ENCODE data around the gene SENP1. TPM values are rescaled to one million over a fixed set of nuclear protein-coding genes. Genes with fewer than 3 reads are reported as not detected.

The SENP1 gene
- total and polyA plus RNA-seq, 2 experiments from 2014 or later, result 8.6 to 27.7 TPM

DNA sequence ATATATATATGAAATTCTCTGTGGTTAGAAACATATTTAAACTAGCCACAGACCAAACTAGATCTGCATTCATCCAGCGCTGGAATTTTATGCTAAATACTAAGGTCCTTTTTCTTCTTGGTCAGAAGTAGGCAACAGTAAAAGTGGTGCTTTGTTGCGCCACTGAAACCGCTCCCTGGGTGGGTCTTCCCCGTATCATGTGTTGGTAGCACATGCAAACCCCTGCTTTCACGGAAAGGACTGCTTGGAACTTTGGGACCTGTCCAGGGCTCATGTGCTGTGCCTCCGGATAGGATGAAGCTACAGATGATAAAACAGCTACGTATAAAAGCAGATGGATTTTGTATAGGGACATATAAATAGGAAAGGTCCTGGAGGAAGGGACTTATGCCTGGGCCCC, 61.5 kb downstream of the SENP1 start (continued):
- TF ChIP-seq, protein P1, sequence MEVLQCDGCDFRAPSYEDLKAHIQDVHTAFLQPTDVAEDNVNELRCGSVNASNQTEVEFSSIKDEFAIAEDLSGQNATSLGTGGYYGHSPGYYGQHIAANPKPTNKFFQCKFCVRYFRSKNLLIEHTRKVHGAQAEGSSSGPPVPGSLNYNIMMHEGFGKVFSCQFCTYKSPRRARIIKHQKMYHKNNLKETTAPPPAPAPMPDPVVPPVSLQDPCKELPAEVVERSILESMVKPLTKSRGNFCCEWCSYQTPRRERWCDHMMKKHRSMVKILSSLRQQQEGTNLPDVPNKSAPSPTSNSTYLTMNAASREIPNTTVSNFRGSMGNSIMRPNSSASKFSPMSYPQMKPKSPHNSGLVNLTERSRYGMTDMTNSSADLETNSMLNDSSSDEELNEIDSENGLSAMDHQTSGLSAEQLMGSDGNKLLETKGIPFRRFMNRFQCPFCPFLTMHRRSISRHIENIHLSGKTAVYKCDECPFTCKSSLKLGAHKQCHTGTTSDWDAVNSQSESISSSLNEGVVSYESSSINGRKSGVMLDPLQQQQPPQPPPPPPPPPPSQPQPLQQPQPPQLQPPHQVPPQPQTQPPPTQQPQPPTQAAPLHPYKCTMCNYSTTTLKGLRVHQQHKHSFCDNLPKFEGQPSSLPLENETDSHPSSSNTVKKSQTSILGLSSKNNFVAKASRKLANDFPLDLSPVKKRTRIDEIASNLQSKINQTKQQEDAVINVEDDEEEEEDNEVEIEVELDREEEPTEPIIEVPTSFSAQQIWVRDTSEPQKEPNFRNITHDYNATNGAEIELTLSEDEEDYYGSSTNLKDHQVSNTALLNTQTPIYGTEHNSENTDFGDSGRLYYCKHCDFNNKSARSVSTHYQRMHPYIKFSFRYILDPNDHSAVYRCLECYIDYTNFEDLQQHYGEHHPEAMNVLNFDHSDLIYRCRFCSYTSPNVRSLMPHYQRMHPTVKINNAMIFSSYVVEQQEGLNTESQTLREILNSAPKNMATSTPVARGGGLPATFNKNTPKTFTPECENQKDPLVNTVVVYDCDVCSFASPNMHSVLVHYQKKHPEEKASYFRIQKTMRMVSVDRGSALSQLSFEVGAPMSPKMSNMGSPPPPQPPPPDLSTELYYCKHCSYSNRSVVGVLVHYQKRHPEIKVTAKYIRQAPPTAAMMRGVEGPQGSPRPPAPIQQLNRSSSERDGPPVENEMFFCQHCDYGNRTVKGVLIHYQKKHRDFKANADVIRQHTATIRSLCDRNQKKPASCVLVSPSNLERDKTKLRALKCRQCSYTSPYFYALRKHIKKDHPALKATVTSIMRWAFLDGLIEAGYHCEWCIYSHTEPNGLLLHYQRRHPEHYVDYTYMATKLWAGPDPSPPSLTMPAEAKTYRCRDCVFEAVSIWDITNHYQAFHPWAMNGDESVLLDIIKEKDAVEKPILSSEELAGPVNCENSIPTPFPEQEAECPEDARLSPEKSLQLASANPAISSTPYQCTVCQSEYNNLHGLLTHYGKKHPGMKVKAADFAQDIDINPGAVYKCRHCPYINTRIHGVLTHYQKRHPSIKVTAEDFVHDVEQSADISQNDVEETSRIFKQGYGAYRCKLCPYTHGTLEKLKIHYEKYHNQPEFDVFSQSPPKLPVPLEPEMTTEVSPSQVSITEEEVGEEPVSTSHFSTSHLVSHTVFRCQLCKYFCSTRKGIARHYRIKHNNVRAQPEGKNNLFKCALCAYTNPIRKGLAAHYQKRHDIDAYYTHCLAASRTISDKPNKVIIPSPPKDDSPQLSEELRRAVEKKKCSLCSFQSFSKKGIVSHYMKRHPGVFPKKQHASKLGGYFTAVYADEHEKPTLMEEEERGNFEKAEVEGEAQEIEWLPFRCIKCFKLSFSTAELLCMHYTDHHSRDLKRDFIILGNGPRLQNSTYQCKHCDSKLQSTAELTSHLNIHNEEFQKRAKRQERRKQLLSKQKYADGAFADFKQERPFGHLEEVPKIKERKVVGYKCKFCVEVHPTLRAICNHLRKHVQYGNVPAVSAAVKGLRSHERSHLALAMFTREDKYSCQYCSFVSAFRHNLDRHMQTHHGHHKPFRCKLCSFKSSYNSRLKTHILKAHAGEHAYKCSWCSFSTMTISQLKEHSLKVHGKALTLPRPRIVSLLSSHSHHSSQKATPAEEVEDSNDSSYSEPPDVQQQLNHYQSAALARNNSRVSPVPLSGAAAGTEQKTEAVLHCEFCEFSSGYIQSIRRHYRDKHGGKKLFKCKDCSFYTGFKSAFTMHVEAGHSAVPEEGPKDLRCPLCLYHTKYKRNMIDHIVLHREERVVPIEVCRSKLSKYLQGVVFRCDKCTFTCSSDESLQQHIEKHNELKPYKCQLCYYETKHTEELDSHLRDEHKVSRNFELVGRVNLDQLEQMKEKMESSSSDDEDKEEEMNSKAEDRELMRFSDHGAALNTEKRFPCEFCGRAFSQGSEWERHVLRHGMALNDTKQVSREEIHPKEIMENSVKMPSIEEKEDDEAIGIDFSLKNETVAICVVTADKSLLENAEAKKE (CRISPR knock-in tag; IDR thresholded peaks at IDR 0.05), result no peak
- TF ChIP-seq STAT1 (IDR thresholded peaks at IDR 0.05; ENCODE audit: unreplicated experiment) (no peak), CREB1 (CRISPR knock-in tag; IDR thresholded peaks at IDR 0.05; ENCODE audit: low read depth) (no peak), POLR2AphosphoS5 (IDR thresholded peaks at IDR 0.05; ENCODE audit: low read depth) (no peak)

DNA sequence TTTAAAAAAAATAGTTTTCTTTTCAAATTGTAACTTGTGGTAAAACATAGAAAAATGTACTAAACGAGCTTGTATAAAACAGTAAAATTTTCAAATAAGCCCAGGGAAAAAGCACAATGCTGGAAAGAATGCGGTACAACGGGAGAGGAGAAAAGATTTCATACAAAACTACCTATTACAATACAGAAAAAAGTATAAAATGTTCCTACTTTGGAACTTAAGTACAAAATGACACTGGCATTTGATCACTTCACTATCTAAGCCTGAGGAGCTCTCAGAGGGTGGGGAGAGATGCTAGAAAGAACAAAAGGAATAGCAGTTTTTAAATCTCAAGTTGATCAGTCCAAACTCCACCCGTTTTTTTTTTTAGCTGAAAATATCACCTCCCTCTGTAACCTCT, 62.1 kb downstream of the SENP1 start:
- peaks cover under 1% of the 10 kb centered on the region for H3K27me3 Mint-ChIP-seq (ENCODE audit: insufficient read depth, low read depth, poor library complexity)
- no peaks in the 10 kb centered on the region for H4K20me1 ChIP-seq (replicated peaks; ENCODE audit: insufficient read depth)
- H3K9me2 ChIP-seq (ENCODE audit: insufficient read depth), result 0 out of 2 replicates have a peak, but pooled peaks cover 4% of the 10 kb centered on the region
- H3K36me3 Mint-ChIP-seq (ENCODE audit: low read depth), result peaks cover 29% of the 10 kb centered on the region
- no peaks in the 10 kb centered on the region for H3K79me2 ChIP-seq (replicated peaks; ENCODE audit: insufficient read depth)
- no peak overlapping the region for H3K4me2 ChIP-seq
- no peak overlapping the region for H3K4me3 ChIP-seq
- H2AFZ ChIP-seq, result no peak overlapping the region
- H3F3A ChIP-seq (replicated peaks; ENCODE audit: low read depth), result no peaks in the 10 kb centered on the region
- H3K4me1 Mint-ChIP-seq, result peaks cover 9% of the 10 kb centered on the region
- peaks cover 6% of the 10 kb centered on the region for H3K27me3 ChIP-seq (ENCODE audit: insufficient read depth)
- no peak overlapping the region for H3K27ac Mint-ChIP-seq
- no peak overlapping the region for H3K4me3 Mint-ChIP-seq
- H3K27ac ChIP-seq (ENCODE audit: low read depth), result no peak overlapping the region
- H3K4me1 ChIP-seq (ENCODE audit: insufficient read depth), result peaks cover 5% of the 10 kb centered on the region; the same call in 1 of the 2 replicates
- ATAC-seq, result no peak
- H3K36me3 ChIP-seq (ENCODE audit: insufficient read depth), result peaks cover 12% of the 10 kb centered on the region
- no peaks in the 10 kb centered on the region for H3K9me3 Mint-ChIP-seq
- no peak for DNase-seq (ENCODE audit: low spot score)
- TF ChIP-seq, protein P2, sequence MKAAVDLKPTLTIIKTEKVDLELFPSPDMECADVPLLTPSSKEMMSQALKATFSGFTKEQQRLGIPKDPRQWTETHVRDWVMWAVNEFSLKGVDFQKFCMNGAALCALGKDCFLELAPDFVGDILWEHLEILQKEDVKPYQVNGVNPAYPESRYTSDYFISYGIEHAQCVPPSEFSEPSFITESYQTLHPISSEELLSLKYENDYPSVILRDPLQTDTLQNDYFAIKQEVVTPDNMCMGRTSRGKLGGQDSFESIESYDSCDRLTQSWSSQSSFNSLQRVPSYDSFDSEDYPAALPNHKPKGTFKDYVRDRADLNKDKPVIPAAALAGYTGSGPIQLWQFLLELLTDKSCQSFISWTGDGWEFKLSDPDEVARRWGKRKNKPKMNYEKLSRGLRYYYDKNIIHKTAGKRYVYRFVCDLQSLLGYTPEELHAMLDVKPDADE (IDR thresholded peaks at IDR 0.05), result no peak
- TF ChIP-seq ZNF114 (CRISPR knock-in tag; IDR thresholded peaks at IDR 0.05), result no peak
- TF ChIP-seq, protein P1 (CRISPR knock-in tag; IDR thresholded peaks at IDR 0.05), result no peak
- TF ChIP-seq POLR2AphosphoS5 (IDR thresholded peaks at IDR 0.05; ENCODE audit: low read depth), result no peak
- TF ChIP-seq, protein P3, sequence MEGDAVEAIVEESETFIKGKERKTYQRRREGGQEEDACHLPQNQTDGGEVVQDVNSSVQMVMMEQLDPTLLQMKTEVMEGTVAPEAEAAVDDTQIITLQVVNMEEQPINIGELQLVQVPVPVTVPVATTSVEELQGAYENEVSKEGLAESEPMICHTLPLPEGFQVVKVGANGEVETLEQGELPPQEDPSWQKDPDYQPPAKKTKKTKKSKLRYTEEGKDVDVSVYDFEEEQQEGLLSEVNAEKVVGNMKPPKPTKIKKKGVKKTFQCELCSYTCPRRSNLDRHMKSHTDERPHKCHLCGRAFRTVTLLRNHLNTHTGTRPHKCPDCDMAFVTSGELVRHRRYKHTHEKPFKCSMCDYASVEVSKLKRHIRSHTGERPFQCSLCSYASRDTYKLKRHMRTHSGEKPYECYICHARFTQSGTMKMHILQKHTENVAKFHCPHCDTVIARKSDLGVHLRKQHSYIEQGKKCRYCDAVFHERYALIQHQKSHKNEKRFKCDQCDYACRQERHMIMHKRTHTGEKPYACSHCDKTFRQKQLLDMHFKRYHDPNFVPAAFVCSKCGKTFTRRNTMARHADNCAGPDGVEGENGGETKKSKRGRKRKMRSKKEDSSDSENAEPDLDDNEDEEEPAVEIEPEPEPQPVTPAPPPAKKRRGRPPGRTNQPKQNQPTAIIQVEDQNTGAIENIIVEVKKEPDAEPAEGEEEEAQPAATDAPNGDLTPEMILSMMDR (conservative IDR thresholded peaks at IDR 0.05; ENCODE audit: low read depth in 2 of 2), result no peak
